ENCODE results near the gene EPHB2. TPM values are rescaled to one million over a fixed set of nuclear protein-coding genes. Genes with fewer than 3 reads are reported as not detected.

Gene EPHB2
- total and polyA plus RNA-seq, 7 donors: 1.2 to 38.6 (median 3.0) TPM

GRCh38 chr1:22835636-22836319 lies 125.1 kb downstream of the EPHB2 start:
- Histone ChIP-seq H3K4me1 (no peaks in the 10 kb centered on the region), H3K27me3 (no peaks in the 10 kb centered on the region), H3K27ac (no peak overlapping the region), H3K4me3 (no peak overlapping the region), H3K9me3 (no peaks in the 10 kb centered on the region), H3K36me3 (no peaks in the 10 kb centered on the region)
- TF ChIP-seq POLR2AphosphoS5 (IDR thresholded peaks at IDR 0.05) (no peak), POLR2A (IDR thresholded peaks at IDR 0.05) (no peak), CTCF (IDR thresholded peaks at IDR 0.05) (no peak), EP300 (IDR thresholded peaks at IDR 0.05) (no peak)
- DNase-seq: no peak
- intact Hi-C loops (cut with DNase I): no loop called here
- 89 to 92% methylated on average over 24 of the region's 24 CpGs for WGBS, 2 donors

- Histone ChIP-seq H3K27me3 (no peaks in the 10 kb centered on the region), H3K27ac (no peak overlapping the region), H3K9me3 (no peaks in the 10 kb centered on the region), H3K4me3 (no peak overlapping the region), H3K36me3 (no peaks in the 10 kb centered on the region), H3K4me1 (peaks cover 0 to 10% (median 7%) of the 10 kb centered on the region in 4 donors)
- TF ChIP-seq EP300 (IDR thresholded peaks at IDR 0.05) (no peak), POLR2AphosphoS5 (IDR thresholded peaks at IDR 0.05) (no peak), POLR2A (IDR thresholded peaks at IDR 0.05) (no peak), CTCF (IDR thresholded peaks at IDR 0.05) (no peak)
- WGBS, 2 donors: 80 to 86% methylated on average over 5 of the region's 5 CpGs
- intact Hi-C loops (cut with DNase I): no loop called here
- DNase-seq: no peak
Observed at GRCh38 chr1:22836850-22837249, 126.2 kb downstream of the EPHB2 start.

- TF ChIP-seq POLR2A (IDR thresholded peaks at IDR 0.05): no peak
- no peak for TF ChIP-seq POLR2AphosphoS5 (IDR thresholded peaks at IDR 0.05)
- no peak for TF ChIP-seq EP300 (IDR thresholded peaks at IDR 0.05)
- TF ChIP-seq CTCF (IDR thresholded peaks at IDR 0.05): no peak
- intact Hi-C loops (cut with DNase I): no loop called here
- no peaks in the 10 kb centered on the region for H3K9me3 ChIP-seq
- no peaks in the 10 kb centered on the region for H3K36me3 ChIP-seq
- no peak for DNase-seq
- H3K4me1 ChIP-seq: peaks cover 0 to 14% (median 12%) of the 10 kb centered on the region in 4 donors
- H3K27me3 ChIP-seq: no peaks in the 10 kb centered on the region
- 92 to 98% methylated on average over 3 of the region's 3 CpGs for WGBS, 2 donors
- no peak overlapping the region for H3K27ac ChIP-seq
- no peak overlapping the region for H3K4me3 ChIP-seq
Observed at GRCh38 chr1:22837332-22837731, 126.7 kb downstream of the EPHB2 start.

- DNase-seq: no peak
- intact Hi-C loops (cut with DNase I): no loop called here
- 77 to 81% methylated on average over 5 of the region's 5 CpGs for WGBS, 2 donors
Observed at GRCh38 chr1:22838965-22839364, 128.3 kb downstream of the EPHB2 start.

More at GRCh38 chr1:22838965-22839364, 128.3 kb downstream of the EPHB2 start:
- no peaks in the 10 kb centered on the region for H3K9me3 ChIP-seq
- no peak for TF ChIP-seq POLR2AphosphoS5 (IDR thresholded peaks at IDR 0.05)
- TF ChIP-seq EP300 (IDR thresholded peaks at IDR 0.05): no peak
- no peak for TF ChIP-seq POLR2A (IDR thresholded peaks at IDR 0.05)
- TF ChIP-seq CTCF (IDR thresholded peaks at IDR 0.05): no peak
- no peaks in the 10 kb centered on the region for H3K36me3 ChIP-seq
- no peaks in the 10 kb centered on the region for H3K27me3 ChIP-seq
- no peak overlapping the region for H3K4me3 ChIP-seq
- peaks cover 0 to 17% (median 14%) of the 10 kb centered on the region in 4 donors for H3K4me1 ChIP-seq
- H3K27ac ChIP-seq: no peak overlapping the region

All from sigmoid colon (tissue), 7 donors.